ENCODE measurements around the gene GORASP1. TPM values are rescaled to one million over a fixed set of nuclear protein-coding genes. Genes with fewer than 3 reads are reported as not detected.

The GORASP1 gene
- total and polyA plus RNA-seq, 2 of the 13 experiments (the other 11 are each of a cell fraction or from before 2014, with no cell fraction given): 36.4 to 39.8 TPM

GRCh38 chr3:39154280-39155021 lies 47.0 kb upstream of the GORASP1 start (continued):
- TF ChIP-seq ZBTB46 (CRISPR knock-in tag; IDR thresholded peaks at IDR 0.05; ENCODE audit: borderline replicate concordance) (no peak), CBFB (CRISPR knock-in tag; IDR thresholded peaks at IDR 0.05) (no peak), ZKSCAN1 (IDR thresholded peaks at IDR 0.05; ENCODE audit: low read length) (no peak), ATF2 (CRISPR knock-in tag; IDR thresholded peaks at IDR 0.05) (no peak), MAFG (CRISPR knock-in tag; IDR thresholded peaks at IDR 0.05) (no peak), BCL6 (CRISPR knock-in tag; IDR thresholded peaks at IDR 0.05) (peak; percentile 44; the same call in 1 of the 2 replicates), ZBTB7A (CRISPR knock-in tag; IDR thresholded peaks at IDR 0.05) (no peak), MED1 (CRISPR knock-in tag; IDR thresholded peaks at IDR 0.05) (peak; percentile 49), ZSCAN22 (CRISPR knock-in tag; IDR thresholded peaks at IDR 0.05) (no peak), ADNP (CRISPR knock-in tag; IDR thresholded peaks at IDR 0.05) (no peak), PRMT3 (CRISPR knock-in tag; IDR thresholded peaks at IDR 0.05; ENCODE audit: borderline replicate concordance, low read depth) (no peak), ESRRA (CRISPR knock-in tag; IDR thresholded peaks at IDR 0.05; ENCODE audit: low read depth) (no peak), SIN3A (IDR thresholded peaks at IDR 0.05; ENCODE audit: borderline replicate concordance, low read depth, low read length) (no peak), SIN3B (IDR thresholded peaks at IDR 0.05; ENCODE audit: low read length) (no peak), PPARG (CRISPR knock-in tag; conservative IDR thresholded peaks at IDR 0.05) (no peak), SMYD3 (CRISPR knock-in tag; IDR thresholded peaks at IDR 0.05) (0 out of 2 replicates have a peak, but pooled peaks have one; percentile 27), NR0B2 (CRISPR knock-in tag; IDR thresholded peaks at IDR 0.05) (0 out of 2 replicates have a peak, but pooled peaks have one; percentile 56), CCDC6 (CRISPR knock-in tag; IDR thresholded peaks at IDR 0.05) (no peak), ZNF263 (CRISPR knock-in tag; IDR thresholded peaks at IDR 0.05) (no peak; the same call in 1 of the 2 replicates), HDAC6 (IDR thresholded peaks at IDR 0.05; ENCODE audit: low read depth, low read length) (no peak), ZNF776 (CRISPR knock-in tag; IDR thresholded peaks at IDR 0.05) (no peak), MED13 (CRISPR knock-in tag; IDR thresholded peaks at IDR 0.05) (peak; percentile 44; the same call in 1 of the 2 replicates)
- TF ChIP-seq, protein P1, sequence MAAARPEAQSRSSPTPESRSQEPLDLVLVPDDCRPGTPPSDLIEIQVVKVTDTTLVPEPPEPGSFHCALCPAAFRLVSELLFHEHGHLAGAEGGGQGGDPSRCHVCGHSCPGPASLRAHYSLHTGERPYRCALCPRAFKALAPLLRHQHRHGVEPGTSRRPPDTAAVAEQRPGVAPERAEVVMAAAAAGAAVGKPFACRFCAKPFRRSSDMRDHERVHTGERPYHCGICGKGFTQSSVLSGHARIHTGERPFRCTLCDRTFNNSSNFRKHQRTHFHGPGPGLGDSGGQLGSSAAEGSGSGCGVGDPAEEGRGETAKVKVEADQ (CRISPR knock-in tag; IDR thresholded peaks at IDR 0.05; ENCODE audit: borderline replicate concordance): no peak
- TF ChIP-seq, protein P2, sequence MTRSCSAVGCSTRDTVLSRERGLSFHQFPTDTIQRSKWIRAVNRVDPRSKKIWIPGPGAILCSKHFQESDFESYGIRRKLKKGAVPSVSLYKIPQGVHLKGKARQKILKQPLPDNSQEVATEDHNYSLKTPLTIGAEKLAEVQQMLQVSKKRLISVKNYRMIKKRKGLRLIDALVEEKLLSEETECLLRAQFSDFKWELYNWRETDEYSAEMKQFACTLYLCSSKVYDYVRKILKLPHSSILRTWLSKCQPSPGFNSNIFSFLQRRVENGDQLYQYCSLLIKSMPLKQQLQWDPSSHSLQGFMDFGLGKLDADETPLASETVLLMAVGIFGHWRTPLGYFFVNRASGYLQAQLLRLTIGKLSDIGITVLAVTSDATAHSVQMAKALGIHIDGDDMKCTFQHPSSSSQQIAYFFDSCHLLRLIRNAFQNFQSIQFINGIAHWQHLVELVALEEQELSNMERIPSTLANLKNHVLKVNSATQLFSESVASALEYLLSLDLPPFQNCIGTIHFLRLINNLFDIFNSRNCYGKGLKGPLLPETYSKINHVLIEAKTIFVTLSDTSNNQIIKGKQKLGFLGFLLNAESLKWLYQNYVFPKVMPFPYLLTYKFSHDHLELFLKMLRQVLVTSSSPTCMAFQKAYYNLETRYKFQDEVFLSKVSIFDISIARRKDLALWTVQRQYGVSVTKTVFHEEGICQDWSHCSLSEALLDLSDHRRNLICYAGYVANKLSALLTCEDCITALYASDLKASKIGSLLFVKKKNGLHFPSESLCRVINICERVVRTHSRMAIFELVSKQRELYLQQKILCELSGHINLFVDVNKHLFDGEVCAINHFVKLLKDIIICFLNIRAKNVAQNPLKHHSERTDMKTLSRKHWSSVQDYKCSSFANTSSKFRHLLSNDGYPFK (CRISPR knock-in tag; IDR thresholded peaks at IDR 0.05; ENCODE audit: borderline replicate concordance): peak; percentile 73; the same call in 1 of the 2 replicates
